Neural cell (in vitro differentiated cells): ENCODE results near the gene IP6K3. TPM values are rescaled to one million over a fixed set of nuclear protein-coding genes. Genes with fewer than 3 reads are reported as not detected.

Experiments used
- H2AFZ ChIP-seq: fragments of 200-600, 300-800 bp; sonication (generic), shearing (Covaris generic); 2 replicates; pipeline ENCODE4 v1.6.0; 2014; ENCODE audit warnings: low read depth, mild to moderate bottlenecking, antibody characterized with exemption, low read length, moderate library complexity
- H3F3A ChIP-seq: fragments of 200-600 bp; shearing (Covaris generic); 2 replicates; pipeline ENCODE4 v1.6.1; 2016; ENCODE audit warnings: mild to moderate bottlenecking, moderate library complexity, mixed read lengths, antibody characterized with exemption, low read length; ENCODE audit not compliant: insufficient read depth, poor library complexity, severe bottlenecking
- H3K27ac ChIP-seq: fragments of 200-600, 300-800 bp; sonication (generic), shearing (Covaris generic); 2 replicates; pipeline ENCODE4 v1.5.1; 2014; ENCODE audit warnings: mild to moderate bottlenecking, low read length, moderate library complexity
- H3K27me3 ChIP-seq: fragments of 300-800, 200-600 bp; sonication (generic), shearing (Covaris generic); 2 replicates; pipeline ENCODE4 v1.6.0; 2014; ENCODE audit warnings: mild to moderate bottlenecking, low read depth, low read length, moderate library complexity; ENCODE audit not compliant: insufficient read depth
- H3K36me3 ChIP-seq: fragments of 300-800, 200-600 bp; sonication (generic), shearing (Covaris generic); 2 replicates; pipeline ENCODE4 v1.5.1; 2014; ENCODE audit warnings: mild to moderate bottlenecking, antibody characterized with exemption, low read length, moderate library complexity; ENCODE audit not compliant: insufficient read depth
- H3K4me2 ChIP-seq: fragments of 300-800, 200-600 bp; sonication (generic), shearing (Covaris generic); 2 replicates; pipeline ENCODE4 v1.6.0; 2014; ENCODE audit warnings: mild to moderate bottlenecking, low read length
- H3K4me3 ChIP-seq: fragments of 300-800, 200-600 bp; sonication (generic), shearing (Covaris generic); 2 replicates; pipeline ENCODE4 v1.5.1; 2014; ENCODE audit warnings: mild to moderate bottlenecking, low read length, moderate library complexity
- H3K79me2 ChIP-seq: fragments of 200-600 bp; shearing (Covaris generic); replicated peaks from 2 replicates; pipeline ENCODE4 v1.6.0; 2014; ENCODE audit warnings: mild to moderate bottlenecking, low read length, moderate library complexity; ENCODE audit not compliant: insufficient read depth
- H3K9ac ChIP-seq: fragments of 300-800, 200-600 bp; sonication (generic), shearing (Covaris generic); 2 replicates; pipeline ENCODE4 v1.6.1; 2016; ENCODE audit warnings: mild to moderate bottlenecking, low read length, mixed read lengths
- H3K9me2 ChIP-seq: fragments of 200-600 bp; shearing (Covaris generic); 2 replicates; pipeline ENCODE4 v1.6.1; 2016; ENCODE audit warnings: mild to moderate bottlenecking, low read length, mixed read lengths; ENCODE audit not compliant: insufficient read depth
- H3K9me3 ChIP-seq: fragments of 200-600, 300-800 bp; sonication (generic), shearing (Covaris generic); 2 replicates; pipeline ENCODE4 v1.6.1; 2016; ENCODE audit warnings: mild to moderate bottlenecking, mixed run types, low read length, moderate library complexity, mixed read lengths
- H4K20me1 ChIP-seq: fragments of 200-600 bp; shearing (Covaris generic); 2 replicates; pipeline ENCODE4 v1.6.1; 2016; ENCODE audit warnings: mild to moderate bottlenecking, mixed run types; ENCODE audit not compliant: insufficient read depth
- CTCF ChIP-seq: fragments of 450-650 bp; IDR thresholded peaks from 2 replicates; pipeline ENCODE4 v1.5.1; 2014; ENCODE audit warnings: antibody characterized with exemption, mild to moderate bottlenecking, moderate library complexity; ENCODE audit not compliant: poor library complexity, severe bottlenecking
- EP300 ChIP-seq: fragments of 450-650 bp; conservative IDR thresholded peaks from 2 replicates; pipeline ENCODE4 v1.6.1; 2014; ENCODE audit warnings: antibody characterized with exemption, mild to moderate bottlenecking, moderate library complexity; ENCODE audit not compliant: poor library complexity, severe bottlenecking
- EZH2 ChIP-seq: fragments of 200-600, 300-800 bp; shearing (Covaris generic), sonication (generic); IDR thresholded peaks from 2 replicates; pipeline ENCODE4 v1.6.1; 2014; ENCODE audit warnings: antibody characterized with exemption, low read length, borderline replicate concordance, mild to moderate bottlenecking; ENCODE audit not compliant: insufficient read depth, poor library complexity, severe bottlenecking
- MXI1 ChIP-seq: fragments of 450-650 bp; conservative IDR thresholded peaks from 2 replicates; pipeline ENCODE4 v1.6.1; 2014; ENCODE audit warnings: antibody characterized with exemption, mild to moderate bottlenecking; ENCODE audit not compliant: poor library complexity, severe bottlenecking
- POLR2AphosphoS5 ChIP-seq: IDR thresholded peaks from 2 replicates; pipeline ENCODE4 v1.6.1; 2012
- RAD21 ChIP-seq: fragments of 450-650 bp; conservative IDR thresholded peaks from 2 replicates; pipeline ENCODE4 v1.6.1; 2014; ENCODE audit warnings: antibody characterized with exemption, mild to moderate bottlenecking, moderate library complexity
- REST ChIP-seq: IDR thresholded peaks from 2 replicates; pipeline ENCODE4 v1.6.1; 2012; ENCODE audit warnings: borderline replicate concordance
- SMC3 ChIP-seq: fragments of 450-650 bp; conservative IDR thresholded peaks from 2 replicates; pipeline ENCODE4 v1.6.1; 2014; ENCODE audit warnings: antibody characterized with exemption, mild to moderate bottlenecking, moderate library complexity; ENCODE audit not compliant: poor library complexity
- TAF1 ChIP-seq: IDR thresholded peaks from 2 replicates; pipeline ENCODE4 v1.6.1; 2012; ENCODE audit warnings: low read depth
- polyA plus RNA-seq: library from polyadenylated mRNA; depleted of rRNA; stranded (reverse); fragments of >200 nt; gene quantifications from 2 replicates; pipeline ENCODE4 v1.2.3, GENCODE V29; 2014

Gene IP6K3
- polyA plus RNA-seq, 1 donor from 2014 or later = not detected

GRCh38 chr6:33764036-33764435 lies 17.3 kb upstream of the IP6K3 start:
- Histone ChIP-seq H2AFZ (no peak overlapping the region), H4K20me1 (no peaks in the 10 kb centered on the region)

GRCh38 chr6:33763483-33763882 lies 16.8 kb upstream of the IP6K3 start:
- Histone ChIP-seq H4K20me1 (no peaks in the 10 kb centered on the region), H3K9ac (no peak overlapping the region), H3K9me2 (no peaks in the 10 kb centered on the region), H3K79me2 (no peaks in the 10 kb centered on the region), H3F3A (no peaks in the 10 kb centered on the region), H3K27ac (no peak overlapping the region), H3K4me3 (no peak overlapping the region), H3K9me3 (no peaks in the 10 kb centered on the region), H3K27me3 (no peaks in the 10 kb centered on the region), H3K4me2 (no peak overlapping the region), H3K36me3 (no peaks in the 10 kb centered on the region), H2AFZ (no peak overlapping the region)
- TF ChIP-seq SMC3 = no peak
- TF ChIP-seq TAF1 = no peak
- no peak for TF ChIP-seq CTCF
- TF ChIP-seq REST = no peak
- no peak for TF ChIP-seq POLR2AphosphoS5
- no peak for TF ChIP-seq EP300
- TF ChIP-seq EZH2 = no peak

More at GRCh38 chr6:33764036-33764435, 17.3 kb upstream of the IP6K3 start:
- Histone ChIP-seq H3K79me2 (no peaks in the 10 kb centered on the region), H3K27ac (no peak overlapping the region), H3F3A (no peaks in the 10 kb centered on the region), H3K9ac (no peak overlapping the region), H3K27me3 (no peaks in the 10 kb centered on the region), H3K9me3 (no peaks in the 10 kb centered on the region), H3K9me2 (no peaks in the 10 kb centered on the region), H3K4me2 (no peak overlapping the region), H3K36me3 (no peaks in the 10 kb centered on the region), H3K4me3 (no peak overlapping the region)
- no peak for TF ChIP-seq TAF1
- no peak for TF ChIP-seq EP300
- TF ChIP-seq EZH2 = no peak
- TF ChIP-seq MXI1 = no peak
- TF ChIP-seq RAD21 = no peak
- no peak for TF ChIP-seq CTCF
- TF ChIP-seq SMC3 = no peak
- no peak for TF ChIP-seq POLR2AphosphoS5
- TF ChIP-seq REST = no peak
